Measurements from ENCODE around the gene TANGO2.

TANGO2 gene

DNA sequence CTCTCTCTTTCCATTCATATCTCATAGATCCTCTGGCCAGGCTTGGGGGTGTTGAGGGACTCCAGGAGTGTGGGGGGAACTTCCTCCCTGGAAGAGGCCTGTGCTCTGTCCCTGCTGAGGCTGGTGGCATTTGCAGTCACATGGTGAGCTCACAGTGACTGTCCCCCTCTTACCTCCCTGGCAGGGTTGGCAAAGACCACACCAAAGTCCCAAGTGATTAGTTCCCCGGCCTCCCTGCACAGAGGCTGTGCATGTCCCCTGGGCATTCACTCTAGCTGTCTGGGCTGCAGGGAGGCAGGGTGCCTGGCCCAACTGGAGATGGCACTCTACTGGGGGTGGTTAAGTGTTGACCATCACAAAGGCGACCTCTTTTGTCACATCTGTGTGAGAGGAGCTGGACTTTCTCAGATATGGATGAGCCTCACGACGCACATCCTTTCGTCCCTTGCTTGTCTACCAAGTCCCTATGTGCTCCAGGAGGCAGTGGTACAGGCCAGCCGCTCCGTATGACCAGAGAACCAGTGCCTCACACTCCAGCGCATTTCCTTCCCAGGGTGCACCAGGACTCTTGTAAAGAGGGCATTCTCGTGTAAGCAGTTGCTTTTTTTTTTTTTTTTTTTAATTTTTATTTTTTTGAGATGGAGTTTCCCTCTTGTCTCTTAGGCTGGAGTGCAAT is 8.8 kb downstream of the TANGO2 start:
- no peak for TF ChIP-seq ZFX (IDR thresholded peaks at IDR 0.05)
- TF ChIP-seq, protein P1, sequence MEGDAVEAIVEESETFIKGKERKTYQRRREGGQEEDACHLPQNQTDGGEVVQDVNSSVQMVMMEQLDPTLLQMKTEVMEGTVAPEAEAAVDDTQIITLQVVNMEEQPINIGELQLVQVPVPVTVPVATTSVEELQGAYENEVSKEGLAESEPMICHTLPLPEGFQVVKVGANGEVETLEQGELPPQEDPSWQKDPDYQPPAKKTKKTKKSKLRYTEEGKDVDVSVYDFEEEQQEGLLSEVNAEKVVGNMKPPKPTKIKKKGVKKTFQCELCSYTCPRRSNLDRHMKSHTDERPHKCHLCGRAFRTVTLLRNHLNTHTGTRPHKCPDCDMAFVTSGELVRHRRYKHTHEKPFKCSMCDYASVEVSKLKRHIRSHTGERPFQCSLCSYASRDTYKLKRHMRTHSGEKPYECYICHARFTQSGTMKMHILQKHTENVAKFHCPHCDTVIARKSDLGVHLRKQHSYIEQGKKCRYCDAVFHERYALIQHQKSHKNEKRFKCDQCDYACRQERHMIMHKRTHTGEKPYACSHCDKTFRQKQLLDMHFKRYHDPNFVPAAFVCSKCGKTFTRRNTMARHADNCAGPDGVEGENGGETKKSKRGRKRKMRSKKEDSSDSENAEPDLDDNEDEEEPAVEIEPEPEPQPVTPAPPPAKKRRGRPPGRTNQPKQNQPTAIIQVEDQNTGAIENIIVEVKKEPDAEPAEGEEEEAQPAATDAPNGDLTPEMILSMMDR (conservative IDR thresholded peaks at IDR 0.05): no peak
- H3K27ac ChIP-seq: no peak overlapping the region

DNA sequence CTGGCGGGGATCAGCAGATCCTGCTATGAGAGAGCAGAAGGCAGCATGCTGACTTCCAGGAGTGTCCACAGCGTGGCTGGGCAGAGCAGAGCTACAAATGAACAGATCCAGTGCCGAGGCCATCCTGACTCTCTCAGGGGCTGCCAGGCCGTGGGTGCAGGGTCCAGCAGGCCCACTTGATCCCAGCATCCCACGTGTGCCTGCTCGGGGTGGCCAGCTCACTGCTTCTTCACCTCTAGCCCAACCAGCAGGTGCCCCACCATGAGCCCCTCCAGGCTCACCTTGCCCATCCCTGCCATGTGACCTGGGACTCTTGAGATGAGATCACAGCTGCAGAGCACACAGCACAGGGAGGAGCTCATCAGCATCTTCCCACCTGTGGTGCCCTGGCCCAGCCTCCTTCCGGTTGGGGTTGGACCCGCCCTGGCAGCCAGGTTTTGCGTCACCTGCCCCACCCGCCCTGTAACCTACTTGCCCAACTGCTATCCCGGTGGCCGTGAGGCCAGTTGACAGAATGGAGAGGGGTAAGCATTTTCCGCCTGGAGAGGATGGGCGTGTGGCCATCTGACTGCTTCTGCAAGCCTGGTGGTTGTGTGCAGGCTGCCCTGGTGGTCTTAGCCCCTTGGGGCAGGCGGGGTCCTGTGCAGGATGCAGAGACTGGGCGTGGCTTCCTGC is 11.0 kb downstream of the TANGO2 start:
- TF ChIP-seq ZFX (IDR thresholded peaks at IDR 0.05): no peak
- TF ChIP-seq, protein P1 (conservative IDR thresholded peaks at IDR 0.05): no peak
- no peak overlapping the region for H3K27ac ChIP-seq

DNA sequence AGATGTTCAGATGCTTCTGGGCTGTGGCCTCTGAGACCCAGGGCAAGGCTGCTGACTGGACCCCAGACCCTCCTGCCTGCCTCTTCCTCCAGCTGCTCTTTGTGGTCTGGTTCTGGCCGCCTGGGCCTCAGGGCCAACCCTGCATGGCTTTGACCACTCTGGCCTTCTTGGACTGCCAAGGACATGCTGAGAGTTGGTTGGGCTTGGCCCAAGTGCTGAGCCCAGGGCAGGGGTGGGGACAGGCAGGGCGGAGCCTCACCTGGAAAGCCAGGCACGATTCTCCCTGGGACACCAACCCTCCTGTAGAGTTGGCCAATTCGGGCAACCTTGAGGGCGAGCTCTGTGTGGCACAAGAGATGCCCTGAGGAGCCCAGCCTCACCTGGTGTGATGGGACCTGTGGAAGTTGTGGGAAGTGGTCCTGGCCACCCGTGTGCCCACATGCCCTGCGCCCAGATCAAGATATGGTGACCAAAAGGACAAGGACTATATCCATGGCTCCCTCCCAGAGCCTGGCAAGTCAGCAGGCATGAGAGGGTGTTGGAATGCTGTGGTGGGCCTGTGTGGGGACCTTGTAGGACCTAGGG is 11.6 kb downstream of the TANGO2 start:
- TF ChIP-seq, protein P1 (conservative IDR thresholded peaks at IDR 0.05): no peak
- TF ChIP-seq ZFX (IDR thresholded peaks at IDR 0.05): no peak
- no peak overlapping the region for H3K27ac ChIP-seq

DNA sequence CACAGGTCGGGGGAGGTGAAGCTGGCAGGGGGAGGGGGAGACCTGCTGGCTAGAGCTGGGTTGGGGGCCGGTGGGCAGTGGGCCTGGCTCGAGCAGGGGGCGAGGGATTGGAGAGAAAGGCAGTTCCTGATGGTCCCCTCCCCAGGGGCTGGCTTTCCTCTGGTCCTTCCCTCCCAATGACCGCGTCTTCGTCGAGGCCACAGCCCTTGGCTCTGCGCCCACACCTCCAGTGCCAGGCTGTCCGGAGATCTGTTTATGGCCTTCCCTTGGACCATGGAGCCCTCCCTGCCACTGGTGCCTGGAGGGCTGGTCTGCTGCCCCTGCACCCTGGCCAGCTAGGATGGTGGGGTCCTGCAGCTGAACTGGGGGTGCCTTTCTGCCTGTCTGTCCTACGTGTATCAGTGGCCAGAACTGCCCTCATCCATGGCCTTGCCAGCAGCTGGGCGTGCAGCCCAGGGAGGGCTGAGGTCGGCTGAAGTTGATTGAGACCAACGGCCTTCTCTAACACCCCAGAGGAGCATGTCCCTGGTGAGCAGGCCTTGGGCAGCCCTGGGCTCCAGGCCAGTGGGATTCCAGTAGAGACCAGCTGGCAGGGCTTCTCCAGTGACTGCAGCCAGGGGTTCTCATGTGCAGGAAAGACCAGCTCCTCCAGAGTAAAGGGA is 12.3 kb downstream of the TANGO2 start:
- TF ChIP-seq, protein P1 (conservative IDR thresholded peaks at IDR 0.05): no peak
- TF ChIP-seq ZFX (IDR thresholded peaks at IDR 0.05): no peak
- H3K27ac ChIP-seq: no peak overlapping the region

DNA sequence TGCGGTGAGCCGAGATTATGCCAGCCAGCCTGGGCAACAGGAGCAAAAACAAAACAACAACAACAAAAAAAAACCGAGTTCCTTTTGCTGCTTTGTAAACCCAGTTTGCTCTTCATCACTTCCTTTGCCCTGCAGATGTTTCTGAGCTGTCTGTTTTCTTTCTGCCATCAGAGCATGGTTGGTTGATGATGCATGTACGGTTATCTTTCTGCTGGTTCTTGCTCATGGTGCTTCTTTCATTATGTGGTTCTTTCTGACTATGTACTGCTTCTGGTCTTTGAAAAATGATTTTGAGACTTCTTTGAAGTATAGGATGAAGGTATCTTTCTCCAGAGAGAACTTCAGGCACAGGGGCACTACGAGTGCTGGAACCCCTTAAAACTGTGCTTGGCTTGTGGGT is 13.2 kb downstream of the TANGO2 start:
- TF ChIP-seq, protein P1 (conservative IDR thresholded peaks at IDR 0.05): no peak
- TF ChIP-seq ZFX (IDR thresholded peaks at IDR 0.05): no peak
- no peak overlapping the region for H3K27ac ChIP-seq

DNA sequence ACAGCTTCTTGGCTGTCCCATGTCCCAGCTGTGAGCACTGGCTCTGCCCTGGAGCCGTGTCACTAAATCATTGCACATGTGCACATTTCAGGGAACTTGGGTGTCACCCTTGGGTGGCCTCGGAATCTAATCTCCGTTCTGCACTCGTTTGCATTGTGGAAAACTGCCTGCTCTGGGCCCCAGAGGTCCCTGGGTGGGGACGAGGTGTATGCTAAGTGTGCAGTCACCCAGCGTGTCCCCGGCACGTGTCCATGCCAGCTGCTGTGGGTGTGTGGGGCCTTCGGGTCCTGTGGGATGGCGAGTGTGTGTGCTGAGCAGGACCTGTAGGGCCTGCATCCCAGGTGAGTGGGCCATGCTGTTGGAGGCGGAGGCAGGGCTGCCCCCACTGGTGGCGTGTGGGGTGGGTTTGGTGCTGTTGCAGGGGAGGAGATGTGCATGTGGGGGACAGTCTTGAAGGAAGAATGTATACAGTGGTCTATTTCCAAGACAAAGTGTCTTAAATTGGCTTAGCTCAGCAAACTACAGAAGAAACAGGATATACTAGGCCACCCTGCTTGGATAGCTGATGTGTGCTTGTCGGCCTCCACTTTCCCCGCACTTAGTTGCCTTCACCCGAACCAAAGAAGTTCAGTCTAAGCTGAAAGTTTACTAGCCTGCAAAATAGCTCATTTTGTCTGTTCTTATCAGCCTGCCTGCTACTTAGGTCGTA is 14.6 kb downstream of the TANGO2 start:
- TF ChIP-seq, protein P1 (conservative IDR thresholded peaks at IDR 0.05): no peak
- no peak for TF ChIP-seq ZFX (IDR thresholded peaks at IDR 0.05)
- H3K27ac ChIP-seq: no peak overlapping the region

All from C4-2B (cell line).